Measurements from ENCODE around the gene FGD2.

DNA sequence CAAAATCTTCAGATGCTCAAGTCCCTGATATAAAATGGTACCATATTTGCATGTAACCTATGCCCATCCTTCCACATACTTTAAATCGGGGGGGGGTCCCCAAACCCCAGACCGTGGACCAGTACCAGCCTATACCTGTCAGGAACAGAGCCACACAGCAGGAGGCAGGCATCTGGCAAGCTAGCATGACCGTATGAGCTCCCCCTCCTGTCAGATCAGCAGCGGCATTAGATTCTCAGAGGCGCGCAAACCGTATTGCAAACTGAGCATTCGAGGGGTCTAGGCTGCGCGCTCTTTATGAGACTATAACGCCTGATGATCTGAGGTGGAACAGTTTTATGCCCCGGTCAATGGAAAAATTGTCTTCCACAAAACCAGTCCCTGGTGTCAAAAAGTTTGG is 30.7 kb downstream of the FGD2 start:
- TF ChIP-seq GATA2 (IDR thresholded peaks at IDR 0.05; ENCODE audit: low read depth, low read length) = no peak
- no peak for TF ChIP-seq GATA3 (IDR thresholded peaks at IDR 0.05; ENCODE audit: low read depth, low read length)
